ENCODE results near the gene CBLB.
A peak's percentile ranks its signal among the peaks of the same experiment; 100 is the strongest.

The CBLB gene

DNA sequence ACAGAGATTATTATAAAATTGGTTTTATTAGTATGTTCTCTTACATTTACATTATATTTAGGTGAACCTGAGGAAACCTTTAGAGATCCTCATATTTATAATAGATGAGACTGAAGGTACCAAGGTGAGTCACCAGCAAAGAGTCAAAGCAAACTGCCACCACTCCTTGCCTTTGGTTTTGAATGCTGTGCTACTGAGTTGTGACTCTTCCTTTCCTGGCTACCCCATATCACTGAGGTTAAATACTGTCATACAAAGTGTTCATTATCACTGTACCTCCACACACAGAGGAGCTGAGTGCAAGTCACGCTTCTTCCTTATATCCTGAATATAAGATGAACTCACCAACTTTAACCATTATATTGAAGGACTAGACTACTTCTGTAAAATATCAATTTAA, 168.2 kb downstream of the CBLB start:
- DNase-seq: no peak

DNA sequence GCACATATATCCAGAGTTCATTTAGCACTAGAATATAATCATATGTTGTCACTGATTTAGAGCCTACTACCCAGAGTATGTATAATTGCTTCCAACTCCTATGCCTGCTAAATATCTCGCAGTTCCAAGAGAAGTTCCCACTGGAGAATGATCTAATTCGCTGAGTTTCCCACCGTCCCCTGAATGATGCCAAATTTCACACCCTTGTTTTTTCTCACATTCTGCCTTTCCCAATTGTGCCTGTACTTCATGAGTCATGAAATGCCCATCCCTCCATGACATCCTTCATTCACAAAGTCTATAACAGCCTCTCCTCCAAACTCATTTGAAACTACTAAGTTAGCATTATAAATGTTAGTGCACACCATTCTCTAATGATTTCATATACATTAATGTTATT, 177.2 kb downstream of the CBLB start:
- DNase-seq: no peak

DNA sequence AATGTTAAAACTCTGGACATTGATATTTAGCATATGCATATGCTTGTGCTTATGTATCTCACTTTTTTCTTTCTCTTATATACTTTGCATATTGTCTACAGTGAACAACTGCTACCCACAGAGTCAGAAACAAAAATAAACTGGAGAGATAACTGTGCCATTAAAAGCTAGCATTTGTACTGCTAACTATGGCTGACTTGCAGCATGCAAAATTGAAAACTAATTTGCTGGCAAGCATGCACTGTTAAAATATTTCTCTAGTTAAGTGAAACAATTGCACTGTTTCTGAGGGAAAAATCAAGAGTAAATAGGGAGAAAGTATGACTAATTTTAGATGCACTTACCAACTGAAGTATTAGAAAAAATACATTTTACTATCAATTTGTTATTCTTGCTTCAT, 177.8 kb downstream of the CBLB start:
- DNase-seq: no peak

DNA sequence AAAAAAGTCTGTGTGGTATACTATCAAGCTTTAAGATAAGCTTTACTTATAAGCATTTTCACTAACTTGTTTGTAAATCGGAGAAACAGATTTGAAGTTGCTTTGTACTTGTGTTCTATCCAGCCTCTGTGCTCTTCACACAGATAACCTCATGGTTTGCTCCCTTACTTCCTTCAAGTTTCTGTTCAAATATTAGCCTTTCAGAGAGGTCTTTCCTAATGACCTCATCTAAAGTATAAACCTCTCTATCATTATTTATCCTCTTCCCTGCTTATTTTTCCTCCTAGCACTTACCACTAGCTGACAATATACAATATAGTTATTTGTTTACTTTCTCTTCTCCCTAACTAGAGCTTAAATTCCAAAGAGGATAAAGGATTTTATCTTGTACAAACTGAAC, 180.0 kb downstream of the CBLB start:
- DNase-seq: no peak

DNA sequence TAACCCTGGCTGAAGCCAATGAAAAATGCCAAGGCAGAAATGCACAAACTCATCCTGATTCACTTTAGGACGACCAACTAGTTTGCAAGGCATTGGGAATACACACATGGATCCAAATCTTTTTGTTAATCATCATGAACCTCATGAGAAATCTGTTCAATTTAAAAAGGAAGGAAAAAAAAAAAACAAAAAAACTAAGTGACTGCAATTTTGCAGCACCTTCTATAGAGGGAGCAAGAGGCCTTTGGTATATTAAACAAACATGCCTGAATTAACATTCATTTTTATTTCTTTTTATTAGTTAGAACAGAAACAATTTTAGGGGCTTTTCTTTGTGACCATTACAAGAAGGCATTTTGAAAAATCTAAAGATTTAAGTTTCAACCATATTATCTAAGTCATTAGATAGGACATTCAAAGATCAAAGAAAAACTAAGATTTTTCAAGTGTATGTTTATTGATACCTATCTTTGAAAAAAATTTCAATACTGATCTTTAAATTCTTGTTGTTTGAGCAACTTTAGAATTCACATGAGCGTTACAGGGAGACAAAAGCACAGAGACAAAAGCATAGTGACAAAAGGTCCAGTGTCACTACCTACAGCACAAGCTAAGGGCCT, 182.4 kb downstream of the CBLB start:
- no peak for DNase-seq

DNA sequence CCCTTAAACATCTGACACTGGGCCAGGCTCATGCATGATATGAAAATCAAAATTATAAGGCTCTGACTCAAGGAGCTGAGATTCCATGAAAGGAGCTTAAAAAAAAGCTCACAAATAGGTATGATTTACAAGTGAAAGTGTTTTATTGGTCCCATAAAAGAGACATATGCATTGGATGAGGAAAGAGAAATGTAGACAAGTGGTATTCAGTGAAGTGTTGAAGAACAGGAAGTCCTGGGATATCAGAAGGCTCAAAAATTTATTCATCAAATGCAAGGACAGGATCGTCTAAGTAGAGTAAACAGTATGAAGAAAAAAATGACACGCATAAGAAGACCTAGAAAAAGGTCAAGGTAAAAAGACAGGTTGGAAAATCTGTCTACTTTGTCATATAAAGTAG, 188.9 kb downstream of the CBLB start:
- no peak for DNase-seq

DNA sequence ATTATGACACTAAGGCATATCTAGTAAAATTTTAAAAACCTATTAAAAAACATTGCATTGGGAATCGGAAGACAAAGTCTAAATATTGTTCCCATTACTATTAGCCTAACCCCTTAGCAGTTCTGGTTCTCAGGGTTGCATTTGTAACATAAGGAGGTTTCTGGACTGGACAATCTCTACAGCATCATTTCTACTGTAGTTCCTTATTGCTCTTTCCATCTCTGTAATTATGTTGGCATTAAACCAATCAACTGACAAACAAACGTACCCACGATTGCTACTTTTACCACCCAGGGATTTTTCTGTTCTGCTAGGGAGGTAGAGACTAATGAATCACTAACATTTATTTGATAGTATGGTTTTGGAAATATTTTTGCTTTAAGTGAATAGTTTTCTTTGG, 190.8 kb downstream of the CBLB start:
- no peak for DNase-seq

DNA sequence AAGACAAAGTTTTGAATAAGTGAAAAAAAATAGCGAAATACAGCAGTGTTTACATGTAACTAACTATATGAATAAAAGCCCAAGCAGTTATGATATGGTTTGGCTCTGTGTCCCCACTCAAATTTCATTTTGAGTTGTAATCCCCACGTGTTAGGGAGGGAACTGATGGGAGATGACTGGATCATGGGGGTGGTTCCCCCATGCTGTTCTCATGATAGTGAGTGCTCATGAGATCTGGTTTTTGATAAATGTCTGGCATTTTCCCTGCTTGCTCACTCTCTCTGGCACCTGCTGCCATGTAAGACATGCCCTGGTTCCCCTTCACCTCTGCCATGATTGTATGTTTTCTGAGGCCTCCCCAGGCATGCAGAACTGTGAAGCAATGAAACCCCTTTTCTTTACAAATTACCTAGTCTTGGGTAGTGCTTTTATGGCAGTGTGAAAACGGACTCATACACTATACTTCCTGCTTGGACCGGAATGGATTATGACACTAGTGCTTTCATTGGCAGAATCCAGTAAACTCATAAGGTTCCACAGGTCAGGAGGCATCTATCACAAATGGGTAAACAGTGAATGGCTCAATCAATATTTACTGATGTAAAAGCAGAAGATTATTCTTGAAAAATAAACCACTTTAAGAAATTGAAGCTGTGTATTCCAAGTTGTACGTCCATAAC, 192.1 kb downstream of the CBLB start:
- DNase-seq: no peak

DNA sequence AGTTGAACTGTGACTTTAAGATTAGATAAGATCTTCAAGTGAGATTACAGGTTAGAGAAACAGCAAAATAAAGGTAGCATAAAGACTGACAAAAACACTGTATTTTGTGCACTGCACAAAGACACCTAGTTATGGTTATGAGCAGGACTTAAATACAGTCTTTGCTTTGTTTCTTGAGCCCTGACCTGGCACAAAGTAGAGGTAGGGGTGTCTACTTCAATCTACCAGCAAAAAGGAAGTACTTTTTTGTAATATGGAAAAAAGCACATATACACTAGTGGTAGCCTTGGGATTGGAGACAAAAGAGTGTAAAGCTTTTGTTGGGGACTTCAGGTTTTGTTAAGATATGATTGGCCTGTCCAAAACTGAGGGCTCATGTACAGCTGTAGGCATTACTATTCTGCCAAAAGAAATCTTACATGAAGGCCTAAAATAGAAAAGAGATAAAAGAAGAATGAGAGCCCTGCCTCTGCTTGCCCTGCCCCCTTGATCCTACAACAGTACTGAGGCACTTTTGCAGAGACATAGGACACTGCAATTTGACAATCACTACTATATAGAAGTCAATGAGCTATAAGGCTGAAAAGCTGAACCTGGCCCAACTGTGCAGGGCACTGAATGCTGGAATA, 194.3 kb downstream of the CBLB start:
- DNase-seq: no peak

DNA sequence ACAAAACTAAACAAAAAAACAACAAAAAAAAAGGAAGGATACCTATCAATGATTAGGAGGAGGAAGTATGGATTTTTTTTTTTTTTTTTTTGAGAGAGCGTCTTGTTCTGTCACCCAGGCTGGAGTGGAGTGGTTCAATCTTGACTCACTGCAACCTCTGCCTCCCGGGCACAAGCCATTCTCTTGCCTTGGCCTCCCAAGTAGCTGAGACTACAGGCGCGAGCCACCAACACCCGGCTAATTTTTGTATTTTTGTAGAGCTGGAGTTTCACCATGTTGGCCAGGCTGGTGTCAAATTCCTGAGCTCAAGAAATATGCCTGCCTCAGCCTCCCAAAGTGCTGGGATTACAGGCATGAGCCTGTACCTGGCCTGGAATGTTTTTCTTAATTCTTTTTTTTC, 195.8 kb downstream of the CBLB start:
- no peak for DNase-seq

DNA sequence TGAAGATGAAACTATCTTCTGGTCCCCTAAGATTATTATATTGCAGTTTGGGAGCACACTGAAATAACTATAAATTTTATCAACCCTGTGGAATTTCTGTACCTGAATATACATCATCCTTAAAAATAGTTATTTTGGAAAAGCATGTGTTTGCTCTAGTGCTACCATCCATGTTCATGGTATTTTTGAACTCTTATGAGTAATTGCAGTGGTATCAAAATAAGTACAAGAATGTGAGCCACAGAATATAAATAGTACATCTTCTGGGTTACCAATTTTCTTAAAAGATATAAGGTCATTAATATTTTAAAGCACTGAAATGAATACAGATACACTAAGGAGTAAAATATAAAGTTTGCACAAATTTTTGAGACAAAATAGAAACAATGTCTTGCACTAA, 206.5 kb downstream of the CBLB start:
- no peak for DNase-seq

DNA sequence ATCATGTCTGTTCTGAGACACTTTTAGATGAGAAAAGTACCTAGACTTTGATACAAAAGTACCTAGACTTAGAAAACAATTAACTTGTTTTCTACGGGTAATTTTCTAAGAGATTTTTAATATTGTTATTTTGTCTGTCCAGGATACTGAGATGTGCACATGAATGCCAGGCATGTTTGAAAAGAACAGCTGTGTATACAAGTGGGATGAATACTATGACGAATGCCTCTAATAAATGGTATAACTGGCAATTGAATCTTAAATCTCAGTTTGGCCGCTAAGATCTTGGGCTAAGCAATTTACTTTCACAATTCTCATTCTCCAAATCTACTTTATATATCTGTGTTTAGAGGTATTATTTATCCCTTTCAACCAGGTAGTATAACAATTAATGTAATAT, 207.4 kb downstream of the CBLB start:
- no peak for DNase-seq

DNA sequence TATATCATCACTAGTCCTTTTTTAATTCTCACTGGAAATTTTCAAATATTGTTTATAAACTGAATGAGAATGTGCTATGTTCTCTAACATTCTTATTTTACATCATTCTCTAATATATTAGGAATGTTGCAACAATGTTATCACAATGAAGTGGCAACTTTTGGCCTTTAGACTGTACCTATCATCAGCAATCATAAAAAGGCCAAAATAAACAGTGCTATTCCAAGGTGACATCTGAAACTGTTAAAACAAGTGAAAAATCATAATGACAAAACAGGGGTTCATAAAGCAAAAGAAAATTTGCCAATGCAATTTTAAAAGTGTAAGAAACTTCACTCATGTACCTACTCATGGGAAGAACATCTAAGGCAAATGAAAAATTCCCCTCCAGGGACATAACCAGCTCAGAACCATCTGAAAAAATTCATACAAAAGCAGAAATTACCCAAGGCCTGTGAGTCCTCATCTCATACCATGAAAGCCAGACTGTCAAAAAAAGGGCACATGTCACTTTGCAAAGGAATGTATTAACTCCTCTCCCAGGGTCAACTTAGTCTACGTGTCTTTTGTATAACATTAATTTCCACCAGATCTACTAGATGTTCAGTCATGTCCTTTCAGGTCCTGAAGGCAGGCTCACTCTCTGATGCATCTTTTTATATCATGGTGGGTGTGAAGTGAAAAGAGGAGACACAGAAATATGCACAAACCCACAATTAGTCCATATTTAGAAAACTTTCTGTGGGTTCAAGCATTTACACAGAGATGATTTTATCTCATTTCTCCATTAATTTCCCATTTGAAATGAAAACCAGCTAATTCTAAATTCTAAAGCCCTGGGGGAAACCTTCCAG, 211.9 kb downstream of the CBLB start:
- no peak for DNase-seq

DNA sequence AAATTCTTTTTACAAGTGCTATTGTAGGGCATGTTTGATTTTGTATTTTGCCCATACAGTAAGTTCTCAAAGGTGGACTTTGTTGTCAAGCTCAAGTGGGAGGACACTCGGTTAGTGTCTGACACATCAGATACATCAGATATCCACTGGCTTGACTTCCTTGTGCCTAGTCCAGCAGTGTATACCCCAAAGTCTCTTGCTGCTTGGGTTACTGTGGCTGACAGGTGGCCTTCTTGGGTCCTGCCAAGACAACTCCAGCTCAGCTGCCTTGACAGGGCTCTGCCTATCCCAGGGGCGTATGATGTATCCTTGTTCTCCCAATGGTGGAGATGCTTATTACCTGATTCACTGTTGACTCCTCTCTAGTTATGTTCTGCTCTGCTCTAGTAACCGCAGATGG, 214.9 kb downstream of the CBLB start:
- DNase-seq: no peak

DNA sequence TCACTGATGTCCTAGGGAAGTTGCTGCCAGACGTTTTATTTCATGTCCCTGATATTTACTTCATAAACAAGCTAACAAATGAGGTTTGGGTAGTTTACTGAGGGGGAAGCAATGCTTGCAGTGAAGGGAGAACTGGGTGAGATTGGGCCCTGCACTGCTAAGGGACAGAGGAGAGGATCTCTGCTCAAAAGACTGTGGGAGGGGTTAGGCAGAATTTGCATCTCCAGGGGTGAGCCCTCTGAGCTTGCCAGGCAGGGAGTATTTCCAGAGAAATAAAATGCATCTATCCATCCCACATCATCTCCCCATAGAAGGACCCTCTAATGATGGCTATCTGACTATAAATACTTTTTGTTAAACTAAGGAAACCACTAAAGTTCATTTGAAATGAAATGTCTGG, 215.6 kb downstream of the CBLB start:
- DNase-seq: no peak

DNA sequence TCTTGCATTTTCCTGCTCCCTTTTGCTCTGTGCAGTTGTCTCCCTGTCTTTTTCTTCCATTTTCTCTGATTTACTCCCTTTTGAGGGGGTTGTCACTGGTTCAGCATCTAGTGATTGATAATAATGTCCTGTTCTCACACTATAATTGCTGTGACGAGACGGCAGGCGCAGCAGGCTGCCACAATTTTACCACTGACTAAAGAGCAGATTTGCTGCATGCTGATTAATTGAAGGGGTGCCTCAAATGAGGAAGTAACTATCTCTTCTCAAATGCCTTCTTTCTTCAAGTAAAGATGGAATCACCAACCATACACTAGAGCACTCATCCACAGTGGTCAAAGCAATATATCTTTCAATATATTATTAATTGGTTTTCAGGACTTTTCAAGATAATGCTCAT, 219.3 kb downstream of the CBLB start:
- peak in 1 of 51 donors; percentile 5 for DNase-seq

DNA sequence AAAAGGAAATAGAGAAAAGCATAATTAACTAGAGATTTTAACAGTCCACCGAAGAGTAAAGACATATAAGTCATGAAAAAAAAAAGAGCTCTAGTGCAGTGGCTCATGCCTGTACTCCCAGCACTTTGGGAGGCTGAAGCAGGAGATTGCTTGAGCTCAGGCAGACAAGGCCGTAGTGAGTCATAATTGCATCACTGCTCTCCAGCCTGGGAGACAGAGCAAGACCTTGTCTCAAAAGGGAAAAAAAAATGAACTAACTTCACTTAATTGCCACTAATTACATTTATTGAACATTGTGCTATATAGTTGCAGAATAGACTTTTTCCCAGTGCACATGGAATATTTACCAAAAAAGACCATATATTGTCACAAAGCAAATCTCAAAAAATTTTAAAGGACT, 221.8 kb downstream of the CBLB start:
- no peak for DNase-seq

DNA sequence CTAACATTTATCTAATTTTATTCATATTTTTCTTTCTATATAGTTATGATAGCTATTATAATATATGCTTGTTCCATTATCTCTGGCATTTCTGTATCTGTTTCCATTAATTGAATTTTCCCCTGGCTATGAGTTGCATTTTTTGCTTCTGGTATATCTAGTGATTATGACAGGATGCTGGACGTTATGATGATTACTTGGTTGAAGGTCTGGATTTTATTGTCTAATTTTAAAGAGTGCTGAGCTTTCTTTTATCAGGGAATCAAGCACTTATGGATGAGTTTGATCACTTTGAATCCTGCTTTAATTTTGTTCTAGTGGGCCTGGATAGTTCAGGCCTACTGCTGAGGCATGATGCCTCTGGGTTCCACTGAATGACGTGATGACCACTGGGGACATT, 229.7 kb downstream of the CBLB start:
- DNase-seq: no peak

DNA sequence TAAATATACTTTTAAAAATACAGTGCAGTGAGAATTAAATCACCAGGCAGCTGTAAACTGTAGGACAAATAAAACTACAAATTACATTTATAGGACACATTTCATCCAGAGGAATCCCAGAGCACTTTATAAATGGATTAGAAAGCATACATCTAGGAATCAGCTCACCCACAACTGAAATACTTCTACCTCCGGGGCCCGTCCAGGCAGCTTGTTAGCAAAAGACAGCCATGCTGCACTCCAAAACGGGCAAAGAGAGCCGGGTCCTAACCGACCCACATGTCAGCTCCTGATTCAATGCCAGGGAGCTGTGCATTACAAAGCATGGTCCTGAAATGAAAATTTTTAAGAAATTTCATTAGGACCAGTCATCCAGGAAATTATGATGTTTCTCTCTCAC, 234.1 kb downstream of the CBLB start:
- no peak for DNase-seq

DNA sequence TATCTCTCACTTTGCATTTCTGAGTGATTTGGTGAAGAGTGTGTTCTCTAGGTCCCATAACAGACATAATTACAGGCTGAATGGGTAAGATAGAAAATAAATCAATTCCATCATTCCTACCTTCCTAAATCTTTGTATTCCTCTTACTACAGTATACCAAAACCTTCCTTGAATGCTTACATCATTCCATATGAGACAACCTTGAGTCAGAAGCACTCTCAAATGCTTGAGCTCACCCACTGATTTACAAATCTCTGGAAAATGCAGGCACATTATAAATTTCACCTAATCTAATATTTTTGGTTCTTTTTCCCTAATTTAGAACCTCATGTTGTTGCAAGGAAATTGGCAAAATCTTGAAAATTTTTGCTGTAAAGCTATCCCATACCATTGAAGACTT, 239.1 kb downstream of the CBLB start:
- DNase-seq: no peak

DNA sequence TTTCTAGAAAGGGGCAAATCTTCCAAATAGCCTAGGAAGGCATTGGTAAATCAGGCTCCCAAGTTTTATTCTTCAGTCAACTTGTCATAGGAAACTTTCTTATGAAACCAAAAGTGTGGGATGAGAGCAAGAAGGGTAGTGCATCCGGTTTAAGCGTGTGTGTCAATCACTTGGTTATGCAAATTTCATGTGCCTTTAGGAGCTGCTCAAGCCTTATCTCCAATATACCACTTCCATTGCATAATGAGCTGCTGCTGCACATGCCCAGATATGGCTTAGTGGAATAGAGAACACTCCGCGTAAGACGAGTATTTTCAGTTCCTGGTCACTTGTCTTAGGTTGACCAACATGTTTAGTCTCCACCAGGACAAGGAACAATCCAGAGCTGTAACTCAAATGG, 242.1 kb downstream of the CBLB start:
- no peak for DNase-seq

DNA sequence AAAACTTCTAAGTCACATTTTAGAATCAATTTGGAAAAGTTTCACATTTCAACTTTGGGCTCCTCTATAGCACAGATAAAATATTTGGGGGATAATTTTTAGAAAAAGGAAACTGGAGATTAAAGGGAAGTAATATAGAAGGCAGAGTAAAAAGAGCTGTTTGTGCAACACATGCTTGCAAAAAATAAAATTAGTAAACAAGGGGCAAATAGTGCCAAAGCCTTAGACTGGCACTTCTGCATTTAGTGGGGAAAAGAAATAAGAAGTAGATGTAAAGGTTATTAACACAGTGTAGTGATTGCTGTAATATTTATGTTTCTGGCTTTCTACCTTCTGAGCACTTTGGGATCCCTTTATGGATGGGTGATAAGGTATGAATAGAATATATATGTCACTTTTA, 246.6 kb downstream of the CBLB start:
- no peak for DNase-seq

DNA sequence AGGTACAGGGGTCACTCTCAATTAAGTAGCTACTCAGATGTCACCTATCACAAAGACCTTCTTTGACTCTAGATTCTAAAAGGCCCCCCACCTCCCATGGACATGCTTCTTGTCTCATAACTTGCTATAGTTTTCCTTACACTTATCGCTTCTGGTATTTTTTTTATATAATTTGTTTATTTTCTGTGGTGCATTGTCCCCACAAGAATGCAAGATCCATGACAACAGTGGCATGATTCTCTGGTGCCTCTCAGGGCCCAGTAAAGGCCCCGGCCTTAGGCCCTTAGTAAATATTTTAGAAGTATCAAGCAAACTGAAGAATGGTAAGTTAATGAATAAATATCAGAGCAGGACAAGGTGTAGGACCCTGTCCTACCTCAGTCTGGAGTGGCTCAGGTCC, 248.6 kb downstream of the CBLB start:
- no peak for DNase-seq
